ENCODE data around the gene CHST3.
"Not testable (repeated sequence)": the region's sequence is repeated elsewhere in the genome, so short reads cannot be mapped to it uniquely, and the experiment has no call there.

CHST3 gene, protein sequence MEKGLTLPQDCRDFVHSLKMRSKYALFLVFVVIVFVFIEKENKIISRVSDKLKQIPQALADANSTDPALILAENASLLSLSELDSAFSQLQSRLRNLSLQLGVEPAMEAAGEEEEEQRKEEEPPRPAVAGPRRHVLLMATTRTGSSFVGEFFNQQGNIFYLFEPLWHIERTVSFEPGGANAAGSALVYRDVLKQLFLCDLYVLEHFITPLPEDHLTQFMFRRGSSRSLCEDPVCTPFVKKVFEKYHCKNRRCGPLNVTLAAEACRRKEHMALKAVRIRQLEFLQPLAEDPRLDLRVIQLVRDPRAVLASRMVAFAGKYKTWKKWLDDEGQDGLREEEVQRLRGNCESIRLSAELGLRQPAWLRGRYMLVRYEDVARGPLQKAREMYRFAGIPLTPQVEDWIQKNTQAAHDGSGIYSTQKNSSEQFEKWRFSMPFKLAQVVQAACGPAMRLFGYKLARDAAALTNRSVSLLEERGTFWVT

GRCh38 chr10:71964098-71964742, at the start of gene CHST3:
TSS of gene CHST3 (plus strand) at chr10:71964395. CDS start at chr10:72005843, 41,448 bp downstream.
- no peak for DNase-seq

- peak; percentile 50 for DNase-seq
These were observed 47.4 kb upstream of the CHST3 start for GRCh38 chr10:71916827-71917226.

DNA sequence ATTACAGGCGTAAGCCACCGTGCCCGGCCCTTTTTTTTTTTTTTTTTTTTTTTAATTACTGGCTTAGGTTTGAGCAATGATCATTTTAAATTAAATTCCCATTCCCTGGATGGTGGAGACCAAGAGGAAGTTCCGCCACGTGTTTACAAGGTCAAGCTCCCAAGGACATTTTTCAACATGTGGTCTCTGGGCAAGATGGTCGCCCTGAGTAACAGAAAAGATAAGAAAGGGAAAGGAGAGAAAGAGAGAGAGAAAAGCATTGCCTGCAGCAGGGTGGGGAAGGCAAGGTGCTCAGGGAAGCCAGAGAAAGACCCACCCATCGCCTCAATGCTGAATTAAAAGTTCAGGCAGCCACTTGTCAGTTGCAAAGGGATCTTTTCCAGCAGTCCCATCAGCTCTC, 45.2 kb upstream of the CHST3 start:
- no peak for DNase-seq

DNA sequence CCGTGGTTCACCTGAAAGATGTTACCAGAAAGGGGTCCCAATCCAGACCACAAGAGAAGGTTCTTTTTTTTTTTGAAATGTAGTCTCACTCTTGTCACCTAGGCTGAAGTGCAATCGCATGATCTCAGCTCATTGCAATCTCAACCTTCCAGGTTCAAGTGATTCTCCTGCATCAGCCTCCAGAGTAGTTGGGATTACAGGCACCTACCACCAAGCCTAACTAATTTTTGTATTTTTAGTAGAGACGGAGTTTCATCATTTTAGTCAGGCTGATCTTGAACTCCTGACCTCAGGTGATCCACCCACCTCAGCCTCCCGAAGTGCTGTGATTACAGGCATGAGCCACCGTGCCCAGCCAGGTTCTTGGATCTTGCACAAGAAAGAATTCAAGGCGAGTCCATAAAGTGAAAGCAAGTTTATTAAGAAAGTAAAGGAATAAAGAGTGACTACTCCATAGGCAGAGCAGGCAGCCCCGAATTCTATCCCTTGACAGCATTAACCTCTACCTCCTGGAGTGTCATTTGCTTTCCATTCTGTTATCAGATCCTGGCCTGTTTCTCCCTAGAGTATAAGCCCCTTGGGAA, 44.1 kb upstream of the CHST3 start:
- not testable (repeated sequence) for DNase-seq

DNA sequence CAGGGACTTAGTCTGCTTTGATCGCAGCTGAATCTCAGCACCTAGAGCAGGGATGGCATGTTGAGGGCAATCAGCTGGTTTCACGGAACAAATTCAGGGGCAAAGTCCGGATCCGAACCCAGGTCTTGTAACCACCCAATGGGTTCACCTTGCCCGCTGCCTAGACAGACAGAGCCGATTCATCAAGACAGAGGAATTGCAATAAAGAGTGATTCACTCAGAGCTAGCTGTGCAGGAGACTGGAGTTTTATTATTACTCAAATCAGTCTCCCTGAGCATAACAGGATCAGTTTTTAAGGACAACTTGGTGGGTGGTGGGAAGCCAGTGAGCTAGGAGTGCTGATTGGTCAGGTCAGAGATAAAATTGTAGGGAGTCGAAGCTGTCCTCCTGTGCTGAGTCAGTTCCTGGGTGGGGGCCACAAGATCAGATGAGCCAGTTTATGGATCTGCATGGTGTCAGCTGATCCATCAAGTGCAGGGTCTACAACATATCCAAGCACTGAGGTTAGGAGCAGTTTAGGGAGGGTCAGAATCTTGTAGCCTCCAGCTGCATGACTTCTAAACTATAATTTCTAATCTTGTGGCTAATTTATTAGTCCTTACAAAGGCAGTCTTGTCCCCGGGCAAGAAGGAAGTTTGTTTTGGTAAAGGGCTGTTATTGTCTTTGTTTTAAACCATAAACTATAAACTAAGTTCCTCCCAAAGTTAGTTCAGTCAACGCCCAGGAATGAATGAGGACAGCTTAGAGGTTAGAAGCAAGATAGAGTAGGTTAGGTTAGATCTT, 43.5 kb upstream of the CHST3 start:
- DNase-seq, result peak; percentile 62

DNA sequence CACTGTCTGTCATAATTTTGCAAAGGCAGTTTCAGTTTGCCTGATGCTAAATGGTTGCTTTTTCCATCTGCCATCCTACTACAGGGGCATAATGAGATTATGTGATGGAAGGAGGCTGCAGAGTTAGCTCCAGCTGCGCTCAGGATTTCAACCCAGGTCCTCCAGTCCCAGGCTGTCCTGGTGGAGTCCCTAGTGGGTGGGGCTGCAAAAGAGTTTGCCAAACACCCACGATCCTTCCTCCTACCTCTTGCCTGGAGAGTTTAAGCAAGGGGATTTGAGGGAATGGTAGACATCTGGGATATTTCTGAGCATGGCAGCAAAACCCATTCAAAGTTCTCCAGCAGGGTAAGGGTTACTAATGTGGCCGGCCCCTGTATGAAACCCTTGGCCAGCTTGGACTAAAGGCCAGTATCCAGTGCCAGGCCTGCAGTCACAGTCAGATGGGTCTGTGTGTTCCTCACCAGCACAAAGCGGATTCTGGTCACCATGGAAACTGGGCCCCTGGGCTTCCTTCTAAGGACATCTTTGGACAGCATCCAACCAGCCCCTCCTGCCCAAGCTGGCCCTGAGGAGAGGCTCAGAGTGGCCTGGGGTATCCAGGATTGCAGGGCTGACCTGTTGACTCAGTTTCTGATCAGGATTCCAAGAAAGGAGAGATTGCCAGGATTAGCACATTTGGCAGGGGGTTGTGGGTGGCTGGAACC, 42.7 kb upstream of the CHST3 start:
- DNase-seq, result no peak

DNA sequence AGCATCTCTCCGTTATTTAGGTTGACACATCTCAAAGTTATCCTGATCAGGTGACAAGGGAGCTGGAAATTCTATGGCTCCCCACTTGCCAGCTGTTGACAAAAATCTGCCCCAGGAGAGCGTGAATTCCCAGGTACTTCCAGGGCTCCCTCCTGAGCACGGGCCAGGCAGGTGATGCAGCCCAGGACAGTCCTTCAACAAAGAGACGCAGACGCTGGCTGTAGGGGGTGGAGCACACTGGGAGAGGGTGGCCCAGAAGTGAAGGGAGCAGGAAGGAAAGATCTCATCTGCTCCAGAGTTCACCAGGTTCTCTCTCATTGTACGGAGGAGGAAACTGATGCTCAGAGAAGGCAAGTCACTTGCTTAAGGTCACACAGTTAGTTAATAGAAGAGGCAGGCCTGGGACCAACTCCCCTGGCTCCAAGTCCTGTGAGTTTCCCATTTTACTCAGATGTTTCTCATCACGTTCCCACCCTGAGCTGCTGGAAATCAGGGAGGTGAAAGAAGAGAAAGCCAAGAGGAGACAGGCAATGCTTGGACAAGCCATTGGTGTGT, 41.0 kb upstream of the CHST3 start:
- DNase-seq, result no peak

DNA sequence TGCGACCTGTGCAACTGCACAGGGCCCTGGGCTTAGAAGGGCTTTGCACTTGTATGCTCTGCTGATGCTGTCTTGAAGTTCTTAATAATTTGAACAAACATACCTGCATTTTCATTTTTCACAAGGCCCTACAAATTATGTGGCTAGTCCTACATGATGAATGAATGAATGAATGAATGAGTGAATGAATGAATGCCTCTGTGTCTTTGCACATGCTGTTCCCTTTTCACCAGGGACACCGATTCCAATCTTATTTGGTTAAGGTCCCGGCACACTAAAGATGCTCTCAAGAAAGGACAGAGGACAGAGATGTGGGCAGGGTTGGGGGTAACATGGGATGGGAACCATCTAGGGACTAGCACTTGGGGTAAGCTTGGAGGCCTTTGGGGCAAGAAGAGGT, 39.4 kb upstream of the CHST3 start:
- no peak for DNase-seq

DNA sequence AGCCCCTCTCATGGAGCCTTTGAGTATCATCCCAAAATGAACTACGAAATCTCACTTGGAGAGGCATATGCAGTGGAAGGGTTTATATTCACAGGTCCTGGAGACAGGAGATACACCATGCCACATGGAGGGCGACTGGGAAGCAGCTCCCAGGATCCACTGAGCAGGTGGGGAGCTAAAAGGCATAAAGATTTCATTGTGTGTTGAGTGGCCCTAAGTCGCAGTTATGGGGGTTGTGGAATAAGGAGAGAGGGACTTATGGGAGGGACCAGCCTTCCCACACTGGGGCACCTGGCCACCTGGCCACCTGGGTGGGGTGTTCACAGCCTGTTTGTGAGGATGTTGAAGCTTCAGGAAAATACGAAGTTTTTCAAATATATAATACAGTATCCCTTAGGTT, 37.0 kb upstream of the CHST3 start:
- no peak for DNase-seq

DNA sequence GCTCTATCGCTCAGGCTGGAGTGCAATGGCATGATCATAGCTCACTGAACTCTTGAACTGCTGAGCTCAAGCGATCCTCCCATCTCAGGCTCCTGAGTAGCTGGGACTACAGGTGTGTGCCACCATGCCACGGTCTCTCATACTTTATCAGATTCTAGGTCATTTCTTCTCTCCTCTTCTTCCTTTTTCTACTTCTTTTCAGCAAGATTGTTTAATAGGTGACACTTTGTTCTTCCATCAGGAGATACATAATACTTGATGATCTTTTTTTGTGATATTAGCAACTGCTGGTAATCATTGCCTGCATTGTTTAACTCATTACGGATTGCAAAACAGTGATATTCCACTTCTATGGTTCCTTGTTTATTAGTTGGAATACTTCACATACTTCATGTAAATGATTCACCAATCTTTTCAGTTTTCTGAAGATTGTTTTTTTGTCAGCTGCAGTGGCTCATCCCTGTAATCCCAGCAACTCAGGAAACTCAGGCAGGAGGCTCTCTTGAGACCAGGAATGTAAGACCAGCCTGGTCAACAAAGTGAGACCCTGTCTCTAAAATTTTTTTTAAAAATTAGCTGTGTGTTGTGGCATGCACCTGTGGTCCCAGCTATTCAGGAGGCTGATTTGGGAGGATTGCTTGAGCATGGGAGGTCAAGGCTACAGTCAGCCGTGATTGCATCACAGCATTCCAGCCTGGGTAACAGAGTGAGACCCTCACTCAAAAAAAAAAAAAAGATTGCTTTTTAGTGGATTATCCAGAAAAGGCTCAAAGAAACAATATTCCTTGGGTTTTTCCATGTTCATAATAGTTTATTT, 36.2 kb upstream of the CHST3 start:
- no peak for DNase-seq

GRCh38 chr10:71931295-71931694, 32.9 kb upstream of the CHST3 start:
- no peak for DNase-seq

GRCh38 chr10:71933651-71934050, 30.5 kb upstream of the CHST3 start:
- no peak for DNase-seq

- no peak for DNase-seq
These were observed 26.0 kb upstream of the CHST3 start for GRCh38 chr10:71938211-71938610.

DNA sequence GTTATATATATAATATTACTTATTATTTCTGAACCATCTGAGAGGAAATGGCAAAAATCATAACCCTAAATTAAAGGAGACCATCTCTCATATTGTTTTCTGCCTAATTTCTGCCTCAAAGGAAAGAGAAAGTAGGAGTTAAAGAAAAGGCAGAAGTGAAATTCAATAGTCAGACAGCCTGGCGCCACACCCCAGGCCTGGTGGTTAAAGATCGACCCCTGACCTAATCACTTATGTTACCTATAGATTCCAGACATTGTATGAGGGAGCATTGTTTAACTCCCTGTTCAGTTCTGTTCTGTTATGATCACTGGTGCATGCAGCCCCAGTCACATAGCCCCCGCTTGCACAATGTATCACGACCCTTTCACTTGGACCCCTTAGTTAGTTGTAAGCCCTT, 24.9 kb upstream of the CHST3 start:
- peak; percentile 52 for DNase-seq

DNA sequence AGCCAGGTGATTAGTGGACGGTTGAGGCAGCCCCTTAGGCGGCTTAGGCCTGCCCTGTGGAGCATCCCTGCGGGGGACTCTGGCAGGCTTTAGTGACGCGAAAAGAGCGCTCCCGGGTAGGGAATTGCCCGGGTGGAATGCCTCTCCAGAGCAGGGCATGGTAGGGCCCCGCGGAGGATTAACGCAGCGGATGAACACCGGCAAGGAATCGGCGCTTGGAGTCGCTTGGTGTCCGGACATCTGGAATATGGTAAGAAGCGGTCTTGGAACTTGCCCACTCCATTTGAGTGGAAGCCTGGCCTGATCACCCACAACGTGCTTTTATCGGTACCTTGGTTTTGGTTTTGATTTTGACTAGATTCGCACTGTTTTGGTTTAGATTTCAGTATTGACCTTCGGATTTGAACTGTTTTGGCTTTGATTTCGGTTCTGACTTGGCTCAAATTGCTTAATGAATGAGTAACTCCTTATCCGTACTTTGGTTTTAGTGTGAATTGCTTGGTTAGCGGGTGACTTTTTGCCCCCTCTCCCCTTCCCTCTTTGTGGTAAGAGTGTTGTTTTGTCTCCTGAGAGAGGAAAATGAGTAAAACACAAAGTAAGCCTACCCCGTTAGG, 24.2 kb upstream of the CHST3 start:
- no peak for DNase-seq

- no peak for DNase-seq
These were observed 23.4 kb upstream of the CHST3 start for GRCh38 chr10:71940752-71941151.

DNA sequence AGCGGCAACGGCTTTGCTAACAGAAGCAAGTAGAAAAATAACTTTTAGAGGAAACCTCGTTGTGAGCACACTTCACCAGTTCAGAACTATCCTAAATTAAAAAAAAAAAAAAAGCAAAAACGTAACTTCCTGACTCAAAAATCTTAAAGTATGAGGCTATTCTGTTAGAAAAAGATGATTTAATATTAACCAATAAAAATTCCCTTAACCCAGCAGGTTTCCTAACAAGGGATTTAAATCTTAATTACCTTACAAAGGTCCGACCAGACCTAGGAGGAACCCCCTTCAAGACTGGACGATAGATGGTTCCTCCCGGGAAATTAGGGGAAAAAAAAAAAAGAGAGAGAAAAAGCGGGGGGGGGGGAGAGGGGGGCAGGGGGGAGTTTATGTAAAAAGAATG, 22.9 kb upstream of the CHST3 start:
- DNase-seq, result no peak

- peak; percentile 61 for DNase-seq
These were observed 18.2 kb upstream of the CHST3 start for GRCh38 chr10:71945819-71946474.

DNA sequence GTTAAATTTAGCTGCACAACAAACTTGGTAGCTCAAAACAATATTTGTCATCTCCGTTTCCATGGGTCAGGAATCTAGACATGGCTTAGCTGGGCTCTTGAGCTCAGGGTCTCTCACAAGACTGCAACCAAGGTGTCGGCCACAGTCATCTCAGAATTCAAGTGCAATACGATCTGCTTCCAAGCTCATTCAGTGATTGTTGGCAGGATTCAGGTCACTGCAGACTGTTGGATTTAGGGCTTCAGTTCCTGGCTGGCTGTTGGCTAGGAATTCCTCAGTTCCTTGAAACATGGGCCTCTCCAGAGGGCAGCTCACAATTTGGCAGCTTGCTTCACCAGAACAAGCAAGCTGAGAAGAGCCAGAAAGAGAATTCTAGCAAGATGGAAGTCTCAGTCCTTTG, 17.5 kb upstream of the CHST3 start:
- no peak for DNase-seq

GRCh38 chr10:71948496-71949067, 15.6 kb upstream of the CHST3 start:
- no peak for DNase-seq
